H1 (cell line): ENCODE measurements around the gene SHPK.

Source experiments
- BCL11A ChIP-seq, 2 experiments: IDR thresholded peaks; one replicate each; pipeline ENCODE4 v1.6.1; 2011; ENCODE audit warnings: low read depth in 2 of 2, low read length in 2 of 2, mild to moderate bottlenecking in 2 of 2
- CBX5 ChIP-seq: fragments of 300-800, 300-1000 bp; sonication (generic); IDR thresholded peaks from 2 replicates; pipeline ENCODE4 v1.7.1; 2016; ENCODE audit warnings: antibody characterized with exemption, low read length, low read depth
- CREB1 ChIP-seq: IDR thresholded peaks from 2 replicates; pipeline ENCODE4 v1.6.1; 2012; ENCODE audit warnings: inconsistent platforms
- CTCF ChIP-seq, 3 experiments: IDR thresholded peaks; 1 replicate in 2 of 3; 2 replicates in 1 of 3; pipeline versions ENCODE4 v1.5.1 to v1.6.1; 2011; ENCODE audit warnings: low read length in 3 of 3, mild to moderate bottlenecking in 3 of 3, inconsistent platforms in 2 of 3, low read depth in 1 of 3, moderate library complexity in 1 of 3; ENCODE audit not compliant: insufficient read depth in 1 of 3; ENCODE audit errors: control extremely low read depth in 1 of 3
- GTF2F1 ChIP-seq: IDR thresholded peaks from 2 replicates; pipeline ENCODE4 v1.6.1; 2012; ENCODE audit warnings: low read depth, low read length, improper control_type of control experiment, borderline replicate concordance
- POLR2A ChIP-seq, 2 experiments: IDR thresholded peaks; 1 replicate in 1 of 2; 2 replicates in 1 of 2; pipeline ENCODE4 v1.6.1; 2011; ENCODE audit warnings: low read depth in 2 of 2, low read length in 2 of 2, mild to moderate bottlenecking in 2 of 2; ENCODE audit errors: control extremely low read depth in 1 of 2
- POLR2AphosphoS5 ChIP-seq: IDR thresholded peaks from 2 replicates; pipeline ENCODE4 v1.6.1; 2011; ENCODE audit warnings: low read depth, low read length
- TF ChIP-seq, protein P1 (sequence below): IDR thresholded peaks from 2 replicates; pipeline ENCODE4 v1.6.1; 2012; ENCODE audit warnings: low read length, inconsistent platforms

- TF ChIP-seq, protein P1, sequence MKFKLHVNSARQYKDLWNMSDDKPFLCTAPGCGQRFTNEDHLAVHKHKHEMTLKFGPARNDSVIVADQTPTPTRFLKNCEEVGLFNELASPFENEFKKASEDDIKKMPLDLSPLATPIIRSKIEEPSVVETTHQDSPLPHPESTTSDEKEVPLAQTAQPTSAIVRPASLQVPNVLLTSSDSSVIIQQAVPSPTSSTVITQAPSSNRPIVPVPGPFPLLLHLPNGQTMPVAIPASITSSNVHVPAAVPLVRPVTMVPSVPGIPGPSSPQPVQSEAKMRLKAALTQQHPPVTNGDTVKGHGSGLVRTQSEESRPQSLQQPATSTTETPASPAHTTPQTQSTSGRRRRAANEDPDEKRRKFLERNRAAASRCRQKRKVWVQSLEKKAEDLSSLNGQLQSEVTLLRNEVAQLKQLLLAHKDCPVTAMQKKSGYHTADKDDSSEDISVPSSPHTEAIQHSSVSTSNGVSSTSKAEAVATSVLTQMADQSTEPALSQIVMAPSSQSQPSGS, result no peak
- TF ChIP-seq CBX5 (no peak), BCL11A (IDR thresholded peaks at IDR 0.05; ENCODE audit: low read depth in 2 of 2, low read length in 2 of 2) (no peak), CTCF (IDR thresholded peaks at IDR 0.05; ENCODE audit: control extremely low read depth in 1 of 3, insufficient read depth in 1 of 3, low read depth in 1 of 3, low read length in 3 of 3) (no peak), POLR2AphosphoS5 (no peak), GTF2F1 (no peak), CREB1 (no peak), POLR2A (IDR thresholded peaks at IDR 0.05; ENCODE audit: control extremely low read depth in 1 of 2, low read depth in 2 of 2, low read length in 2 of 2) (no peak)
Measured at GRCh38 chr17:3635474-3636153, 436 bp downstream of the SHPK start.
